ENCODE measurements around the gene ZSWIM8. TPM values are rescaled to one million over a fixed set of nuclear protein-coding genes. Genes with fewer than 3 reads are reported as not detected.
"Not testable (repeated sequence)": the region's sequence is repeated elsewhere in the genome, so short reads cannot be mapped to it uniquely, and the experiment has no call there.

The ZSWIM8 gene
- total and polyA plus RNA-seq, 9 donors = 40.7 to 80.5 (median 65.8) TPM

GRCh38 chr10:73781879-73782748 is 3.3 kb upstream of the ZSWIM8 start, which contains the start of gene CHCHD1:
Gene CHCHD1, plus strand, starts transcription at chr10:73782048. Its CDS starts 28 bp downstream, at chr10:73782076.
- peak within 1 kb of the TSS; percentile 95 for H3K27ac ChIP-seq (ENCODE audit: low read length)
- no peaks in the 10 kb centered on the region for H3K27me3 ChIP-seq (ENCODE audit: control insufficient read depth, insufficient read depth, low read length)
- peaks cover 22% of the 10 kb centered on the region for H3K36me3 ChIP-seq (ENCODE audit: control insufficient read depth, insufficient read depth, low read length)
- H3K9me3 ChIP-seq (replicated peaks; ENCODE audit: control insufficient read depth, low read depth, low read length) = no peaks in the 10 kb centered on the region
- peak within 1 kb of the TSS; percentile 97 for H3K4me3 ChIP-seq (ENCODE audit: low read length)
- DNase-seq = peak; percentile 96
- peaks cover 21% of the 10 kb centered on the region for H3K4me1 ChIP-seq (ENCODE audit: control insufficient read depth, insufficient read depth, low read length)
- 0% methylated on average over 46 of the region's 57 CpGs for WGBS (ENCODE audit: insufficient coverage)

GRCh38 chr10:73782749-73783085 is 2.7 kb upstream of the ZSWIM8 start:
- Histone ChIP-seq H3K9me3 (replicated peaks; ENCODE audit: control insufficient read depth, low read depth, low read length) (no peaks in the 10 kb centered on the region), H3K27ac (ENCODE audit: low read length) (no peak overlapping the region), H3K4me3 (ENCODE audit: low read length) (peak overlapping the region; percentile 97), H3K27me3 (ENCODE audit: control insufficient read depth, insufficient read depth, low read length) (no peaks in the 10 kb centered on the region), H3K4me1 (ENCODE audit: control insufficient read depth, insufficient read depth, low read length) (peaks cover 24% of the 10 kb centered on the region), H3K36me3 (ENCODE audit: control insufficient read depth, insufficient read depth, low read length) (peaks cover 22% of the 10 kb centered on the region)
- 17% methylated on average over 1 of the region's 2 CpGs for WGBS (ENCODE audit: insufficient coverage)
- no peak for DNase-seq

- under 1% methylated on average over 51 of the region's 54 CpGs for WGBS (ENCODE audit: insufficient coverage)
- H3K36me3 ChIP-seq (ENCODE audit: control insufficient read depth, insufficient read depth, low read length) = peaks cover 26% of the 10 kb centered on the region
- H3K27me3 ChIP-seq (ENCODE audit: control insufficient read depth, insufficient read depth, low read length) = no peaks in the 10 kb centered on the region
- peaks cover 22% of the 10 kb centered on the region for H3K4me1 ChIP-seq (ENCODE audit: control insufficient read depth, insufficient read depth, low read length)
- no peaks in the 10 kb centered on the region for H3K9me3 ChIP-seq (replicated peaks; ENCODE audit: control insufficient read depth, low read depth, low read length)
- H3K4me3 ChIP-seq (ENCODE audit: low read length) = peak overlapping the region; percentile 94
- peak overlapping the region; percentile 90 for H3K27ac ChIP-seq (ENCODE audit: low read length)
- peak; percentile 51 for DNase-seq
These were observed 510 bp downstream of the ZSWIM8 start for GRCh38 chr10:73785721-73786511.

GRCh38 chr10:73786512-73786885 is 1.1 kb downstream of the ZSWIM8 start:
- 8% methylated on average over 2 of the region's 2 CpGs for WGBS (ENCODE audit: insufficient coverage)
- no peaks in the 10 kb centered on the region for H3K9me3 ChIP-seq (replicated peaks; ENCODE audit: control insufficient read depth, low read depth, low read length)

GRCh38 chr10:73787031-73787800 is 1.8 kb downstream of the ZSWIM8 start:
- H3K4me1 ChIP-seq (ENCODE audit: control insufficient read depth, insufficient read depth, low read length) = peaks cover 19% of the 10 kb centered on the region
- DNase-seq; H3K4me3 ChIP-seq (ENCODE audit: low read length); H3K27me3 ChIP-seq (ENCODE audit: control insufficient read depth, insufficient read depth, low read length); H3K27ac ChIP-seq (ENCODE audit: low read length); H3K9me3 ChIP-seq (replicated peaks; ENCODE audit: control insufficient read depth, low read depth, low read length): not testable (repeated sequence)
- 82% methylated on average over 5 of the region's 21 CpGs for WGBS (ENCODE audit: insufficient coverage)
- H3K36me3 ChIP-seq (ENCODE audit: control insufficient read depth, insufficient read depth, low read length) = peaks cover 39% of the 10 kb centered on the region

More at GRCh38 chr10:73786512-73786885, 1.1 kb downstream of the ZSWIM8 start:
- peak overlapping the region; percentile 90 for H3K27ac ChIP-seq (ENCODE audit: low read length)
- H3K27me3 ChIP-seq (ENCODE audit: control insufficient read depth, insufficient read depth, low read length) = no peaks in the 10 kb centered on the region
- peaks cover 19% of the 10 kb centered on the region for H3K4me1 ChIP-seq (ENCODE audit: control insufficient read depth, insufficient read depth, low read length)
- peaks cover 32% of the 10 kb centered on the region for H3K36me3 ChIP-seq (ENCODE audit: control insufficient read depth, insufficient read depth, low read length)
- DNase-seq = no peak
- peak overlapping the region; percentile 94 for H3K4me3 ChIP-seq (ENCODE audit: low read length)

- no peak overlapping the region for H3K27ac ChIP-seq (ENCODE audit: low read length)
- 86% methylated on average over 13 of the region's 17 CpGs for WGBS (ENCODE audit: insufficient coverage)
- H3K36me3 ChIP-seq (ENCODE audit: control insufficient read depth, insufficient read depth, low read length) = peaks cover 58% of the 10 kb centered on the region
- no peaks in the 10 kb centered on the region for H3K27me3 ChIP-seq (ENCODE audit: control insufficient read depth, insufficient read depth, low read length)
- H3K4me3 ChIP-seq (ENCODE audit: low read length) = no peak overlapping the region
- no peaks in the 10 kb centered on the region for H3K9me3 ChIP-seq (replicated peaks; ENCODE audit: control insufficient read depth, low read depth, low read length)
- H3K4me1 ChIP-seq (ENCODE audit: control insufficient read depth, insufficient read depth, low read length) = peaks cover 16% of the 10 kb centered on the region
- DNase-seq = no peak
These were observed 3.7 kb downstream of the ZSWIM8 start for GRCh38 chr10:73788864-73789658.

GRCh38 chr10:73789659-73790055 is 4.3 kb downstream of the ZSWIM8 start:
- no peaks in the 10 kb centered on the region for H3K9me3 ChIP-seq (replicated peaks; ENCODE audit: control insufficient read depth, low read depth, low read length)
- H3K4me1 ChIP-seq (ENCODE audit: control insufficient read depth, insufficient read depth, low read length) = peaks cover 16% of the 10 kb centered on the region
- H3K27me3 ChIP-seq (ENCODE audit: control insufficient read depth, insufficient read depth, low read length) = no peaks in the 10 kb centered on the region
- WGBS (ENCODE audit: insufficient coverage) = 91% methylated on average over 5 of the region's 10 CpGs
- peaks cover 64% of the 10 kb centered on the region for H3K36me3 ChIP-seq (ENCODE audit: control insufficient read depth, insufficient read depth, low read length)
- no peak overlapping the region for H3K4me3 ChIP-seq (ENCODE audit: low read length)
- DNase-seq = no peak
- H3K27ac ChIP-seq (ENCODE audit: low read length) = no peak overlapping the region

GRCh38 chr10:73790886-73791625 is 5.7 kb downstream of the ZSWIM8 start:
- Histone ChIP-seq H3K27ac (ENCODE audit: low read length) (no peak overlapping the region), H3K4me1 (ENCODE audit: control insufficient read depth, insufficient read depth, low read length) (peaks cover 14% of the 10 kb centered on the region), H3K4me3 (ENCODE audit: low read length) (no peak overlapping the region), H3K27me3 (ENCODE audit: control insufficient read depth, insufficient read depth, low read length) (no peaks in the 10 kb centered on the region), H3K36me3 (ENCODE audit: control insufficient read depth, insufficient read depth, low read length) (peaks cover 76% of the 10 kb centered on the region), H3K9me3 (replicated peaks; ENCODE audit: control insufficient read depth, low read depth, low read length) (no peaks in the 10 kb centered on the region)
- 93% methylated on average over 18 of the region's 22 CpGs for WGBS (ENCODE audit: insufficient coverage)
- no peak for DNase-seq

- WGBS (ENCODE audit: insufficient coverage) = 94% methylated on average over 25 of the region's 26 CpGs
- no peaks in the 10 kb centered on the region for H3K9me3 ChIP-seq (replicated peaks; ENCODE audit: control insufficient read depth, low read depth, low read length)
- peaks cover 84% of the 10 kb centered on the region for H3K36me3 ChIP-seq (ENCODE audit: control insufficient read depth, insufficient read depth, low read length)
- no peak overlapping the region for H3K4me3 ChIP-seq (ENCODE audit: low read length)
- H3K27me3 ChIP-seq (ENCODE audit: control insufficient read depth, insufficient read depth, low read length) = no peaks in the 10 kb centered on the region
- peaks cover 8% of the 10 kb centered on the region for H3K4me1 ChIP-seq (ENCODE audit: control insufficient read depth, insufficient read depth, low read length)
- DNase-seq = no peak
- H3K27ac ChIP-seq (ENCODE audit: low read length) = no peak overlapping the region
These were observed 6.5 kb downstream of the ZSWIM8 start for GRCh38 chr10:73791871-73792400.
